ENCODE results near the gene BTRC. TPM values are rescaled to one million over a fixed set of nuclear protein-coding genes. Genes with fewer than 3 reads are reported as not detected.
"Not testable (repeated sequence)": the region's sequence is repeated elsewhere in the genome, so short reads cannot be mapped to it uniquely, and the experiment has no call there.

Gene BTRC
- total and polyA plus RNA-seq, 7 donors: 6.1 to 19.3 (median 16.4) TPM

GRCh38 chr10:101341438-101341837 is 12.5 kb upstream of the BTRC start:
- Histone ChIP-seq H3K4me3 (no peak overlapping the region), H3K27me3 (ENCODE audit: insufficient read depth in 3 of 3, low read length in 2 of 3) (no peaks in the 10 kb centered on the region), H3K36me3 (ENCODE audit: insufficient read depth in 1 of 2, low read depth in 1 of 2) (no peaks in the 10 kb centered on the region), H3K9me3 (no peaks in the 10 kb centered on the region), H3K27ac (no peak overlapping the region), H3K4me1 (no peaks in the 10 kb centered on the region)
- ATAC-seq: no peak
- no peak for TF ChIP-seq CTCF (IDR thresholded peaks at IDR 0.05)
- DNase-seq: no peak
- intact Hi-C loops (cut with DNase I): no loop called here

- WGBS, 3 donors: 82 to 86% (median 85%) methylated on average over 3 of the region's 3 CpGs
- no peaks in the 10 kb centered on the region for H3K4me1 ChIP-seq
- no peak for TF ChIP-seq CTCF (IDR thresholded peaks at IDR 0.05)
- no peak overlapping the region for H3K4me3 ChIP-seq
- ATAC-seq: no peak
- no peaks in the 10 kb centered on the region for H3K36me3 ChIP-seq (ENCODE audit: insufficient read depth in 1 of 2, low read depth in 1 of 2)
- no peak for DNase-seq
- H3K27ac ChIP-seq: no peak overlapping the region
- no peaks in the 10 kb centered on the region for H3K9me3 ChIP-seq
- intact Hi-C loops (cut with DNase I): no loop called here
- H3K27me3 ChIP-seq (ENCODE audit: insufficient read depth in 3 of 3, low read length in 2 of 3): no peaks in the 10 kb centered on the region
These were observed 7.8 kb upstream of the BTRC start for GRCh38 chr10:101346177-101346576.

GRCh38 chr10:101351017-101351416 is 2.9 kb upstream of the BTRC start:
- H3K27ac ChIP-seq: no peak overlapping the region
- intact Hi-C loops (cut with DNase I): no loop called here
- no peaks in the 10 kb centered on the region for H3K36me3 ChIP-seq (ENCODE audit: insufficient read depth in 1 of 2, low read depth in 1 of 2)
- no peak for TF ChIP-seq CTCF (IDR thresholded peaks at IDR 0.05)
- H3K9me3 ChIP-seq: no peaks in the 10 kb centered on the region
- 87% methylated on average over 3 of the region's 3 CpGs for WGBS, 3 donors
- H3K27me3 ChIP-seq (ENCODE audit: insufficient read depth in 3 of 3, low read length in 2 of 3): peaks cover 0 to 2% (median 0%) of the 10 kb centered on the region in 3 donors
- ATAC-seq: no peak
- no peak for DNase-seq
- H3K4me1 ChIP-seq: peaks cover 15% of the 10 kb centered on the region
- H3K4me3 ChIP-seq: no peak overlapping the region

- no peak for TF ChIP-seq CTCF (IDR thresholded peaks at IDR 0.05)
- H3K27me3 ChIP-seq (ENCODE audit: insufficient read depth in 3 of 3, low read length in 2 of 3): peaks cover 0 to 2% (median 0%) of the 10 kb centered on the region in 3 donors
- H3K9me3 ChIP-seq: no peaks in the 10 kb centered on the region
- H3K4me1 ChIP-seq: peaks cover 15% of the 10 kb centered on the region
- no peak overlapping the region for H3K27ac ChIP-seq
- intact Hi-C loops (cut with DNase I): no loop called here
- no peak for ATAC-seq
- H3K36me3 ChIP-seq (ENCODE audit: insufficient read depth in 1 of 2, low read depth in 1 of 2): no peaks in the 10 kb centered on the region
- no peak overlapping the region for H3K4me3 ChIP-seq
- no peak for DNase-seq
These were observed 2.5 kb upstream of the BTRC start for GRCh38 chr10:101351477-101351876.

GRCh38 chr10:101352857-101353256 is 1.1 kb upstream of the BTRC start:
- WGBS, 3 donors: 94 to 96% (median 96%) methylated on average over 10 of the region's 10 CpGs
- H3K4me1 ChIP-seq: peaks cover 15% of the 10 kb centered on the region
- ATAC-seq; H3K27me3 ChIP-seq (ENCODE audit: insufficient read depth in 3 of 3, low read length in 2 of 3); H3K9me3 ChIP-seq; H3K27ac ChIP-seq; H3K4me3 ChIP-seq; H3K36me3 ChIP-seq (ENCODE audit: insufficient read depth in 1 of 2, low read depth in 1 of 2); intact Hi-C loops (cut with DNase I); DNase-seq: not testable (repeated sequence)

Measured in psoas muscle (tissue), 8 donors.